CD8-positive, alpha-beta memory T cell (primary cell): ENCODE data around the gene ANK3. TPM values are rescaled to one million over a fixed set of nuclear protein-coding genes. Genes with fewer than 3 reads are reported as not detected.

Experiments used
- CTCF ChIA-PET: fragments of 350-600 bp; sonication (Branson Sonifier 250); formaldehyde crosslinking; loops from one replicate; lab custom pipeline; 2021; ENCODE audit warnings: antibody characterized with exemption; lab: Charles Lee
- POLR2A ChIA-PET: fragments of 350-600 bp; sonication (Branson Sonifier 250); formaldehyde crosslinking; loops from one replicate; lab custom pipeline; 2021; ENCODE audit warnings: antibody characterized with exemption; lab: Charles Lee
- DNase-seq, 5 donors: peaks; one replicate each; pipeline versions ENCODE4 v3.0.0 to v3.0.0-alpha.2; 2020 to 2022; ENCODE audit warnings: mixed read lengths in 1 of 5
- H3K27ac ChIP-seq: one replicate; pipeline ENCODE4 v1.7.0; 2013; ENCODE audit warnings: low read depth, mild to moderate bottlenecking, low read length, moderate library complexity
- H3K27me3 ChIP-seq: 2 replicates; pipeline ENCODE4 v1.7.0; 2013; ENCODE audit warnings: low read length, mild to moderate bottlenecking; ENCODE audit not compliant: insufficient read depth, poor library complexity, severe bottlenecking
- H3K36me3 ChIP-seq: 2 replicates; pipeline ENCODE4 v1.7.0; 2013; ENCODE audit warnings: mild to moderate bottlenecking, low read length, moderate library complexity; ENCODE audit not compliant: insufficient read depth
- H3K4me1 ChIP-seq: 2 replicates; pipeline ENCODE4 v1.7.0; 2013; ENCODE audit warnings: mild to moderate bottlenecking, low read length, moderate library complexity; ENCODE audit not compliant: insufficient read depth
- H3K4me3 ChIP-seq: 2 replicates; pipeline ENCODE4 v1.7.0; 2013; ENCODE audit warnings: mild to moderate bottlenecking, low read length
- H3K9me3 ChIP-seq: 2 replicates; pipeline ENCODE4 v1.7.0; 2013; ENCODE audit warnings: mild to moderate bottlenecking, low read length
- H3K27ac Mint-ChIP-seq, 8 donors: one replicate each; pipeline ENCODE4 v1.8.0; 2020 to 2021; ENCODE audit warnings: mixed read lengths in 8 of 8, mild to moderate bottlenecking in 6 of 8, inconsistent platforms in 3 of 8, moderate library complexity in 3 of 8
- H3K27me3 Mint-ChIP-seq, 2 donors: one replicate each; pipeline ENCODE4 v1.8.0; 2020 to 2021; ENCODE audit warnings: mixed read lengths in 2 of 2, mild to moderate bottlenecking in 1 of 2, moderate library complexity in 1 of 2
- H3K36me3 Mint-ChIP-seq, 3 donors: one replicate each; pipeline ENCODE4 v1.8.0; 2020 to 2021; ENCODE audit warnings: mixed read lengths in 3 of 3, inconsistent platforms in 1 of 3, mild to moderate bottlenecking in 1 of 3
- H3K4me1 Mint-ChIP-seq, 3 donors: one replicate each; pipeline ENCODE4 v1.8.0; 2020 to 2021; ENCODE audit warnings: mixed read lengths in 3 of 3, inconsistent platforms in 1 of 3, mild to moderate bottlenecking in 1 of 3
- H3K4me3 Mint-ChIP-seq, 7 donors: one replicate each; pipeline ENCODE4 v1.8.0; 2020 to 2021; ENCODE audit warnings: mixed read lengths in 7 of 7, mild to moderate bottlenecking in 6 of 7, moderate library complexity in 4 of 7, inconsistent platforms in 2 of 7
- H3K9me3 Mint-ChIP-seq, 5 donors: one replicate each; pipeline ENCODE4 v1.8.0; 2020 to 2022; ENCODE audit warnings: mixed read lengths in 5 of 5, mild to moderate bottlenecking in 3 of 5, moderate library complexity in 2 of 5, inconsistent platforms in 1 of 5
- polyA plus RNA-seq: library from polyadenylated mRNA; unstranded; fragments of 300-500 nt; fragmentation: Illumina TruSeq; gene quantifications from one replicate; pipeline ENCODE4 v1.2.3, GENCODE V29; 2021
- total RNA-seq, 2 experiments: library from RNA; stranded (reverse); gene quantifications; one replicate each; pipeline ENCODE4 v1.2.3, GENCODE V29; 2021

The ANK3 gene
- total and polyA plus RNA-seq, 3 experiments from 2014 or later = 10.2 to 12.8 (median 11.8) TPM

- no peaks in the 10 kb centered on the region for H3K27me3 Mint-ChIP-seq
- H3K36me3 ChIP-seq = peaks cover 11% of the 10 kb centered on the region
- no peaks in the 10 kb centered on the region for H3K4me1 Mint-ChIP-seq
- H3K4me1 ChIP-seq = no peaks in the 10 kb centered on the region
- H3K4me3 ChIP-seq = no peak overlapping the region
- no peaks in the 10 kb centered on the region for H3K27me3 ChIP-seq
- CTCF ChIA-PET = no interaction called here
- no peak for DNase-seq
- peaks cover 0 to 26% (median 1%) of the 10 kb centered on the region in 3 donors for H3K36me3 Mint-ChIP-seq
- no peak overlapping the region for H3K4me3 Mint-ChIP-seq
- H3K27ac ChIP-seq = no peak overlapping the region
- H3K9me3 Mint-ChIP-seq = no peaks in the 10 kb centered on the region
- H3K9me3 ChIP-seq = no peaks in the 10 kb centered on the region
- POLR2A ChIA-PET = no interaction called here
- no peak overlapping the region for H3K27ac Mint-ChIP-seq
These were observed 219.4 kb downstream of the ANK3 start for GRCh38 chr10:60170250-60170649.

GRCh38 chr10:60169111-60169510, 220.6 kb downstream of the ANK3 start:
- Mint-ChIP-seq H3K9me3 (no peaks in the 10 kb centered on the region), H3K4me1 (no peaks in the 10 kb centered on the region), H3K27ac (no peak overlapping the region), H3K36me3 (peaks cover 0 to 24% (median 1%) of the 10 kb centered on the region in 3 donors), H3K27me3 (no peaks in the 10 kb centered on the region), H3K4me3 (no peak overlapping the region)
- no peak overlapping the region for H3K27ac ChIP-seq
- no peak overlapping the region for H3K4me3 ChIP-seq
- H3K36me3 ChIP-seq = peaks cover 11% of the 10 kb centered on the region
- POLR2A ChIA-PET = no interaction called here
- CTCF ChIA-PET = no interaction called here
- no peaks in the 10 kb centered on the region for H3K9me3 ChIP-seq
- DNase-seq = no peak
- H3K27me3 ChIP-seq = no peaks in the 10 kb centered on the region
- H3K4me1 ChIP-seq = no peaks in the 10 kb centered on the region

GRCh38 chr10:60167050-60167449, 222.6 kb downstream of the ANK3 start:
- Histone ChIP-seq H3K9me3 (no peaks in the 10 kb centered on the region), H3K27ac (no peak overlapping the region), H3K4me1 (no peaks in the 10 kb centered on the region), H3K27me3 (no peaks in the 10 kb centered on the region), H3K36me3 (peaks cover 5% of the 10 kb centered on the region), H3K4me3 (no peak overlapping the region)
- Mint-ChIP-seq H3K27me3 (no peaks in the 10 kb centered on the region), H3K4me3 (no peak overlapping the region), H3K27ac (no peak overlapping the region), H3K36me3 (peaks cover 0 to 21% (median 0%) of the 10 kb centered on the region in 3 donors), H3K4me1 (no peaks in the 10 kb centered on the region), H3K9me3 (no peaks in the 10 kb centered on the region)
- CTCF ChIA-PET = no interaction called here
- POLR2A ChIA-PET = no interaction called here
- DNase-seq = no peak

- no peak for DNase-seq
- Mint-ChIP-seq H3K4me1 (no peaks in the 10 kb centered on the region), H3K27me3 (peaks cover 0 to 1% of the 10 kb centered on the region in 2 donors), H3K27ac (no peak overlapping the region), H3K36me3 (peaks cover 0 to 21% (median 3%) of the 10 kb centered on the region in 3 donors), H3K4me3 (no peak overlapping the region), H3K9me3 (peaks cover 0 to 5% (median 0%) of the 10 kb centered on the region in 5 donors)
- Histone ChIP-seq H3K36me3 (no peaks in the 10 kb centered on the region), H3K27me3 (no peaks in the 10 kb centered on the region), H3K4me3 (no peak overlapping the region), H3K9me3 (no peaks in the 10 kb centered on the region), H3K4me1 (no peaks in the 10 kb centered on the region), H3K27ac (no peak overlapping the region)
- CTCF ChIA-PET = no interaction called here
- POLR2A ChIA-PET = no interaction called here
These were observed 225.9 kb downstream of the ANK3 start for GRCh38 chr10:60163786-60164185.

- Mint-ChIP-seq H3K27ac (no peak overlapping the region), H3K4me1 (no peaks in the 10 kb centered on the region), H3K36me3 (peaks cover 0 to 21% (median 3%) of the 10 kb centered on the region in 3 donors), H3K27me3 (peaks cover 0 to 3% of the 10 kb centered on the region in 2 donors), H3K4me3 (no peak overlapping the region), H3K9me3 (peaks cover 0 to 5% (median 0%) of the 10 kb centered on the region in 5 donors)
- Histone ChIP-seq H3K9me3 (no peaks in the 10 kb centered on the region), H3K4me1 (no peaks in the 10 kb centered on the region), H3K4me3 (no peak overlapping the region), H3K27ac (no peak overlapping the region), H3K27me3 (no peaks in the 10 kb centered on the region), H3K36me3 (no peaks in the 10 kb centered on the region)
- ChIA-PET CTCF (no interaction called here), POLR2A (no interaction called here)
- DNase-seq = no peak
These were observed 227.0 kb downstream of the ANK3 start for GRCh38 chr10:60162631-60163030.

GRCh38 chr10:60155943-60156683, 233.6 kb downstream of the ANK3 start:
- ChIA-PET CTCF (no interaction called here), POLR2A (no interaction called here)

GRCh38 chr10:60155099-60155877, 234.4 kb downstream of the ANK3 start:
- ChIA-PET CTCF (no interaction called here), POLR2A (no interaction called here)
- Histone ChIP-seq H3K4me1 (no peaks in the 10 kb centered on the region), H3K4me3 (no peak overlapping the region), H3K9me3 (no peaks in the 10 kb centered on the region), H3K27ac (no peak overlapping the region), H3K36me3 (no peaks in the 10 kb centered on the region), H3K27me3 (no peaks in the 10 kb centered on the region)
- H3K36me3 Mint-ChIP-seq = peaks cover 0 to 16% (median 13%) of the 10 kb centered on the region in 3 donors
- H3K27ac Mint-ChIP-seq = no peak overlapping the region
- peaks cover 0 to under 1% (median 0%) of the 10 kb centered on the region in 3 donors for H3K4me1 Mint-ChIP-seq
- H3K9me3 Mint-ChIP-seq = peaks cover 0 to under 1% (median 0%) of the 10 kb centered on the region in 5 donors
- no peak for DNase-seq
- peaks cover 4 to 7% of the 10 kb centered on the region in 2 donors for H3K27me3 Mint-ChIP-seq
- no peak overlapping the region for H3K4me3 Mint-ChIP-seq

More at GRCh38 chr10:60155943-60156683, 233.6 kb downstream of the ANK3 start:
- H3K4me1 ChIP-seq = no peaks in the 10 kb centered on the region
- Mint-ChIP-seq H3K4me3 (no peak overlapping the region), H3K27me3 (peaks cover 4 to 7% of the 10 kb centered on the region in 2 donors), H3K9me3 (peaks cover 0 to 5% (median 0%) of the 10 kb centered on the region in 5 donors), H3K36me3 (peaks cover 0 to 15% (median 14%) of the 10 kb centered on the region in 3 donors), H3K27ac (no peak overlapping the region), H3K4me1 (no peaks in the 10 kb centered on the region)
- no peak overlapping the region for H3K4me3 ChIP-seq
- no peaks in the 10 kb centered on the region for H3K27me3 ChIP-seq
- H3K9me3 ChIP-seq = no peaks in the 10 kb centered on the region
- no peak overlapping the region for H3K27ac ChIP-seq
- H3K36me3 ChIP-seq = no peaks in the 10 kb centered on the region
- no peak for DNase-seq

- DNase-seq = no peak
- peaks cover 0 to 25% (median 16%) of the 10 kb centered on the region in 3 donors for H3K36me3 Mint-ChIP-seq
- H3K27ac ChIP-seq = no peak overlapping the region
- H3K4me3 ChIP-seq = no peak overlapping the region
- H3K9me3 Mint-ChIP-seq = no peaks in the 10 kb centered on the region
- H3K4me3 Mint-ChIP-seq = no peak overlapping the region
- no peak overlapping the region for H3K27ac Mint-ChIP-seq
- peaks cover 0 to 4% (median 0%) of the 10 kb centered on the region in 3 donors for H3K4me1 Mint-ChIP-seq
- ChIA-PET CTCF (no interaction called here), POLR2A (no interaction called here)
- no peaks in the 10 kb centered on the region for H3K27me3 ChIP-seq
- H3K4me1 ChIP-seq = no peaks in the 10 kb centered on the region
- peaks cover 4 to 7% of the 10 kb centered on the region in 2 donors for H3K27me3 Mint-ChIP-seq
- H3K36me3 ChIP-seq = peaks cover 6% of the 10 kb centered on the region
- H3K9me3 ChIP-seq = no peaks in the 10 kb centered on the region
These were observed 240.7 kb downstream of the ANK3 start for GRCh38 chr10:60149003-60149402.
